Lower leg skin (tissue), 4 donors: ENCODE measurements around the gene IPO9. TPM values are rescaled to one million over a fixed set of nuclear protein-coding genes. Genes with fewer than 3 reads are reported as not detected.
A peak's percentile ranks its signal among the peaks of the same experiment; 100 is the strongest.

ENCODE experiments used
- DNase-seq, 2 donors: peaks; one replicate each; pipeline ENCODE4 v3.0.0-alpha.2; 2019; ENCODE audit warnings: low spot score in 2 of 2
- H3K4me3 ChIP-seq: fragments of 200-600 bp; sonication (generic); 2 replicates; pipeline ENCODE4 v1.5.1; 2017; ENCODE audit warnings: mild to moderate bottlenecking, low read depth; ENCODE audit not compliant: poor library complexity, severe bottlenecking
- POLR2A ChIP-seq, 2 donors: fragments of 450-650 bp; IDR thresholded peaks; one replicate each; pipeline ENCODE4 v1.6.1; 2016 to 2017; ENCODE audit warnings: antibody characterized with exemption in 2 of 2, mild to moderate bottlenecking in 1 of 2, moderate library complexity in 1 of 2
- WGBS, 2 donors: methylation state at CpG; one replicate each; pipeline ENCODE4 v1.1.5; 2018; 5-methylcytosine and 5-hydroxymethylcytosine counted together
- intact Hi-C: fragments of 100-400 bp; cut with DNase I; formaldehyde crosslinking; loops from one replicate; pipeline ENCODE4 v1.15.0; 2023; ENCODE audit warnings: low total_unique reads
- total RNA-seq, 4 donors: library from RNA; depleted of rRNA; stranded (reverse); fragments of >200 nt; gene quantifications; one replicate each; pipeline ENCODE4 v1.1.0, GENCODE V29; 2016
- TF ChIP-seq, protein P1 (sequence below), 3 donors: fragments of 450-650 bp; IDR thresholded peaks; one replicate each; pipeline ENCODE4 v1.5.1; 2016; ENCODE audit warnings: antibody characterized with exemption in 3 of 3, mild to moderate bottlenecking in 3 of 3, moderate library complexity in 2 of 3

Gene IPO9
- total RNA-seq, 4 donors from 2014 or later: 12.1 to 16.3 (median 15.4) TPM

DNA sequence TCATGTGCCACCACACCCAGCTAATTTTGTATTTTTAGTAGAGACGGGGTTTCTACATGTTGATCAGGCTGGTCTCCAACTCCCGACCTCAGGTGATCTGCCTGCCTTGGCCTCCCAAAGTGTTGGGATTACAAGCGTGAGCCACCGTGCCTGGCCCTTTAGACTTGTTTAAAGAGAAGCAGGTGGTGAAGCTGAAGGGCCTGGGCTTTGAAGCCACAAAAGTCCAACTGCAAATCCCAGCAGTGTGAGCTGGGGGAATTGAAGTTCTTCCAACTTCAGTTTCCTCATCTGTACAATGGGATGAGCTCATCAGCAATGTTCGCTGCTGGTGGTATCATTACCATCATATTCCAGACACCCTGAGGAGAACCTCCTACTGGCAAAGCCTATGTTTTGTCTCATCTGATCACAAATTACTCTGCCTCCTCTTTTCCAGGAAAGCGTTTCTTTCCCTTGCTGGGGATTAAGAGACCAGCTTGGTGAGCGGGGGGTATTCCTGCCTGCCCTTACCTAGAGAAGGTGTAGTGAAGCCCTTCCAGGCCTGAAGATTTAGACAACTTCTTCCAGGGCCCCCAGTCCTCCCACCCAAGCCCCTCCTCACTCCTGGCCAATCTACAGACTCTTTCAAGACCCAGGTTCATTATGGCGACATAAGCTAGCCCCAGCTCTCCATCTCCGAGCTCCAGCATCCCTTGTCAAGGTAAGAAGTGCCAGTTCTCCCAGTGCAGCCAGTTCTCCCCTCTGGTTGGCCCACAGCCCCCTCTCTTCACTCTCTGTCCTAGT lies 57.3 kb downstream of the IPO9 start:
- H3K4me3 ChIP-seq: no peak overlapping the region
- intact Hi-C loops: no loop called here
- no peak for TF ChIP-seq POLR2A (IDR thresholded peaks at IDR 0.05)
- TF ChIP-seq, protein P1, sequence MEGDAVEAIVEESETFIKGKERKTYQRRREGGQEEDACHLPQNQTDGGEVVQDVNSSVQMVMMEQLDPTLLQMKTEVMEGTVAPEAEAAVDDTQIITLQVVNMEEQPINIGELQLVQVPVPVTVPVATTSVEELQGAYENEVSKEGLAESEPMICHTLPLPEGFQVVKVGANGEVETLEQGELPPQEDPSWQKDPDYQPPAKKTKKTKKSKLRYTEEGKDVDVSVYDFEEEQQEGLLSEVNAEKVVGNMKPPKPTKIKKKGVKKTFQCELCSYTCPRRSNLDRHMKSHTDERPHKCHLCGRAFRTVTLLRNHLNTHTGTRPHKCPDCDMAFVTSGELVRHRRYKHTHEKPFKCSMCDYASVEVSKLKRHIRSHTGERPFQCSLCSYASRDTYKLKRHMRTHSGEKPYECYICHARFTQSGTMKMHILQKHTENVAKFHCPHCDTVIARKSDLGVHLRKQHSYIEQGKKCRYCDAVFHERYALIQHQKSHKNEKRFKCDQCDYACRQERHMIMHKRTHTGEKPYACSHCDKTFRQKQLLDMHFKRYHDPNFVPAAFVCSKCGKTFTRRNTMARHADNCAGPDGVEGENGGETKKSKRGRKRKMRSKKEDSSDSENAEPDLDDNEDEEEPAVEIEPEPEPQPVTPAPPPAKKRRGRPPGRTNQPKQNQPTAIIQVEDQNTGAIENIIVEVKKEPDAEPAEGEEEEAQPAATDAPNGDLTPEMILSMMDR (IDR thresholded peaks at IDR 0.05): no peak
- peak in 1 of 2 donors; percentile 74 for DNase-seq
- 63 to 64% methylated on average over 9 of the region's 9 CpGs for WGBS, 2 donors

DNA sequence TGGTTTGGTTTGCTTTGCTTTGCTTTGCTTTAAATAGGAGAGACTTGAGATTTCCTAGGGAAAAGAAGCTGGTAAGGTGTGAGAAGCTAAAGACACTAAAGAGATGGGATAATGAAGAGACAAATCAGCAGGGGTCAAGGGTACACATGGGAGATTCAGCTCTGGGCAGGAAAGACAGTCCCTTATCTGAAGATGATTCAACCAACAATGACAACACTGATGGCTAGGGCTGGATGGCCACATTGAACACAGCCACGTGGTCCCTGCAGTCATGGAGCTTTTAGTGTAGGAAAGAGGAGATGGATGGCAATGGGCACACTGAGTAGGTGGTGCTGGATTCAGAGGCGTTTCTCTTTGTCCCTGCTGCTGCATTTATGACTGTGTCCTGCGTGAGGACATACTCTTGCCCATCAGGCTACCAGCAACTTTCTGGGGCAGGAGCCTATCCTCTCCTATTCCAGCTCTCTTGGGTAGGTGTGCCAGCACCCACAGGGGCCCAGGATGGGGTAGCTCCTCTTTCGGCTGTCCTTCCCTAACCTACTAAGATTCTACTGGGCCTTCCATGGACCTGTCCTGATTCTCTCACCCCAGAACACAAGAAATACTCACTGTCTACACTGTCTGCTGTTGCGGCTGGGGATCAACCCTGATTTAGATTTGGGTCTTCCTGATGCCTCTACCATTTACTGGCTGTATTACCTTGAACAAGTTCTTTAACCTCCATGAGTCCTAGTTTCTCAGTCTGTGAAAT lies 58.3 kb downstream of the IPO9 start:
- WGBS, 2 donors: 83 to 85% methylated on average over 5 of the region's 5 CpGs
- intact Hi-C loops: no loop called here
- peak in 1 of 2 donors; percentile 67 for DNase-seq

DNA sequence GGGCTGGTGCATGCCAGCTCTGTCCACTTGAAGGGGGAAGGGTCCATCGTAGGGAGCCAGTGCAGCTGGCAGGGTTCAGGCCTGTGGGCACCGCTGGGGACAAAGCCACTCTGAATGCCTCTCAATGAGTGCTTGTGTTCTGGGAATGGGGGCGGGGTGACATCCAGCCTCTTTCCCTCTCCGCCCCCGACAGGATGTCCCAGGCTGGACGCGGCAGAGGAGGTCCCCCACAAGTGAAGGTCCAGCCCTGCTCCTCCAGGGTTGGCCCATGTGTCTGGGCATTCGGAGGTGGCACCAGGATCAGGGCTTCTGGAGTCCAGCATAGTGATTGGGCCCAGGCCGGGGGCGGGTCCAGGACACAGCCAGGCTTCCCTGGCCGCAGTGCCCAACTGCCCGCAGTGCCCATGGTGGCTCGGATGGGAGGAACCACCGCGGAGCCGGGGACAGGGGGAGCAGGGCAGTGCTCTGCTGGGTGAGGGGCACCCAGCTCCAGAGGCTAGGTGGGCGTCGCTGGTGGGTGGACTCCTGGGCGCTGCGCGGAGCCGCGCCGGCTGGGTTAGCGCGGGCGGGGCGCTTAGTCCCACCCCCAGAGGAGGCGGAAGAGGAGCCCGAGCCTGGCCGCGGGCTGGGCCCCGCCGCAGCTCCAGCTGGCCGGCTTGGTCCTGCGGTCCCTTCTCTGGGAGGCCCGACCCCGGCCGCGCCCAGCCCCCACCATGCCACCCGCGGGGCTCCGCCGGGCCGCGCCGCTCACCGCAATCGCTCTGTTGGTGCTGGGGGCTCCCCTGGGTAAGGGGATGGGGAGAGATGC lies 59.5 kb downstream of the IPO9 start, which contains the start of gene SHISA4:
TSS of gene SHISA4 (plus strand) at position 617 of the 808 bp plus-strand sequence. CDS start at position 714, 97 bp downstream.
- DNase-seq: peak; percentile 44 to 90
- peak within 1 kb of the TSS; percentile 58 for H3K4me3 ChIP-seq
- WGBS, 2 donors: 7 to 15% methylated on average over 9 to 29 of the region's 49 CpGs
- intact Hi-C loops: no loop called here
- TF ChIP-seq, protein P1 (IDR thresholded peaks at IDR 0.05): no peak
- no peak for TF ChIP-seq POLR2A (IDR thresholded peaks at IDR 0.05)

More for the DNA sequence above, 58.3 kb downstream of the IPO9 start:
- TF ChIP-seq, protein P1 (IDR thresholded peaks at IDR 0.05): no peak
- no peak overlapping the region for H3K4me3 ChIP-seq

DNA sequence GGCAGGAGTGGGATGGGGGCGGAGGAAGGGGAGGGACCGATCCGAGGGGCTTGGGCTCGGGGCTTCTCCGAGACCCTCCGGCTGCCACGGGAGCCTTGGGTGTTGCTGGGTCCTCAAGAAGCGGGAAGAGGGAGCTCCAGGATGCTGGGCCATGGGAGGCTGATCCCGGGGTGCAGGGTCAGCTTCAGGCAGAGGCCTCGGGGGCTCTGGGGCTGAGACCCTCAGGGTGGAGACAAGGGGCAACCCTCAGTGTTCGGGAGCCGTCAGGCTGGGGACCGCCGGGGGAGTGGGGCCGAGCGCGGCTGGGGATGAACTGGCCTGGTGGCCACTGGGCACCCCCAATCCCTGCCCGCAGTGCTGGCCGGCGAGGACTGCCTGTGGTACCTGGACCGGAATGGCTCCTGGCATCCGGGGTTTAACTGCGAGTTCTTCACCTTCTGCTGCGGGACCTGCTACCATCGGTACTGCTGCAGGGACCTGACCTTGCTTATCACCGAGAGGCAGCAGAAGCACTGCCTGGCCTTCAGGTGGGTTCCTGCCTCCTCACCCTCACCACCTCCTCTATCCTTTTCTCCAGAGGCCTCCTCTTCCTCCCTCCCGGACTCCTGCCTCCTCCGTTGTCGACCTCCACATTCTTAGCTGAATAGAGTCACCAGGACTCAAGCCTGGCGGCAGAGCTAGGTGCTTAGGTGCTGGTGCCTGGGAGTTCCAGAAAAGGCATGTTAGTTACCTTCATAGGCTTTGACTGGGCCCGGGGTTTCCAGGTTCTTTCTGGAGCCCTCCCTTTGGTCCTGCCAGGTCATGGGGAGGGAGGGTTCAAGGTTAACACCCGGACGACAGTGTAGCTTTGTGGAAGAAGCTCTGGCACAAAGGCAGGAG lies 60.4 kb downstream of the IPO9 start:
- TF ChIP-seq, protein P1 (IDR thresholded peaks at IDR 0.05): no peak
- TF ChIP-seq POLR2A (IDR thresholded peaks at IDR 0.05): no peak
- intact Hi-C loops: no loop called here
- H3K4me3 ChIP-seq: peak overlapping the region; percentile 58
- 18 to 26% methylated on average over 21 to 29 of the region's 33 CpGs for WGBS, 2 donors
- DNase-seq: no peak

DNA sequence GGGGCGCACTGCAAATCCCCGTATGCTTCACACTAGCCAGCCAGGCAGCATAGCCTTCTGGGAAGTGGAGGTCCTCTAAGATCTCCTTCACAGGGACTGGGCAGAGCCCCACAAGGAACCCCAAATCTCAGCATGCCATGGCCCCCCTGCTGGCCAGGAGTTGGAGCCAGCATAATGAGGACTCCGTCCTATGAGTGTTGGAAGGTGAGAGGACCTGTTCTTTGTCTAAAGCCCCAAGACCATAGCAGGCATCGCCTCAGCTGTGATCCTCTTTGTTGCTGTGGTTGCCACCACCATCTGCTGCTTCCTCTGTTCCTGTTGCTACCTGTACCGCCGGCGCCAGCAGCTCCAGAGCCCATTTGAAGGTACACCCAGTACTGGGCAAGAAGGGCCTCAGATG lies 61.3 kb downstream of the IPO9 start:
- TF ChIP-seq, protein P1 (IDR thresholded peaks at IDR 0.05): no peak
- no peak for TF ChIP-seq POLR2A (IDR thresholded peaks at IDR 0.05)
- intact Hi-C loops: loop anchor here (5.0 kb wide), 1 partner anchor 82 kb away; no protein-coding TSS in a partner anchor
- no peak overlapping the region for H3K4me3 ChIP-seq
- WGBS, 2 donors: 91 to 93% methylated on average over 7 of the region's 7 CpGs
- DNase-seq: no peak
